KMS-11 (cell line): ENCODE results near the gene KIF25.

Source experiments
- H2AFZ ChIP-seq: fragments of 200-600 bp; sonication (generic); 2 replicates; pipeline ENCODE4 v1.6.1; 2016; ENCODE audit warnings: antibody characterized with exemption, mixed run types, low read depth
- H3K27ac ChIP-seq: fragments of 200-600 bp; sonication (generic); 2 replicates; pipeline ENCODE4 v1.6.1; 2016; ENCODE audit warnings: mild to moderate bottlenecking, mixed run types
- H3K27me3 ChIP-seq: fragments of 200-600 bp; sonication (generic); 2 replicates; pipeline ENCODE4 v1.6.1; 2017; ENCODE audit warnings: mild to moderate bottlenecking, low read depth, mixed run types, moderate library complexity; ENCODE audit not compliant: insufficient read depth
- H3K36me3 ChIP-seq: fragments of 200-600 bp; sonication (generic); 2 replicates; pipeline ENCODE4 v1.6.1; 2017; ENCODE audit warnings: mild to moderate bottlenecking, mixed run types; ENCODE audit not compliant: insufficient read depth
- H3K4me1 ChIP-seq: fragments of 200-600 bp; sonication (generic); 2 replicates; pipeline ENCODE4 v1.6.1; 2016; ENCODE audit warnings: mild to moderate bottlenecking, low read depth, mixed run types; ENCODE audit not compliant: poor library complexity, severe bottlenecking
- H3K4me2 ChIP-seq: fragments of 200-600 bp; sonication (generic); 2 replicates; pipeline ENCODE4 v1.7.0; 2016; ENCODE audit warnings: mild to moderate bottlenecking, mixed run types
- H3K4me3 ChIP-seq: fragments of 200-600 bp; sonication (generic); IDR thresholded peaks from 2 replicates; pipeline ENCODE4 v1.6.1; 2017; ENCODE audit warnings: low read depth, low read length, mixed read lengths; ENCODE audit not compliant: insufficient read depth
- H3K79me2 ChIP-seq: fragments of 200-600 bp; sonication (generic); 2 replicates; pipeline ENCODE4 v1.6.1; 2016; ENCODE audit warnings: low read depth, mixed run types; ENCODE audit not compliant: insufficient read depth
- H3K9ac ChIP-seq: fragments of 200-600 bp; sonication (generic); 2 replicates; pipeline ENCODE4 v1.6.1; 2016; ENCODE audit warnings: mild to moderate bottlenecking, mixed run types
- H4K20me1 ChIP-seq: fragments of 200-600 bp; sonication (generic); 2 replicates; pipeline ENCODE4 v1.6.1; 2016; ENCODE audit warnings: mild to moderate bottlenecking, mixed run types; ENCODE audit not compliant: insufficient read depth
- TF ChIP-seq, protein P1 (sequence below): fragments of 200-600 bp; sonication (generic); conservative IDR thresholded peaks from 2 replicates; pipeline ENCODE4 v1.6.1; 2017; ENCODE audit warnings: low read depth, mild to moderate bottlenecking, antibody characterized with exemption, low read length, moderate library complexity, mixed read lengths

The KIF25 gene

DNA sequence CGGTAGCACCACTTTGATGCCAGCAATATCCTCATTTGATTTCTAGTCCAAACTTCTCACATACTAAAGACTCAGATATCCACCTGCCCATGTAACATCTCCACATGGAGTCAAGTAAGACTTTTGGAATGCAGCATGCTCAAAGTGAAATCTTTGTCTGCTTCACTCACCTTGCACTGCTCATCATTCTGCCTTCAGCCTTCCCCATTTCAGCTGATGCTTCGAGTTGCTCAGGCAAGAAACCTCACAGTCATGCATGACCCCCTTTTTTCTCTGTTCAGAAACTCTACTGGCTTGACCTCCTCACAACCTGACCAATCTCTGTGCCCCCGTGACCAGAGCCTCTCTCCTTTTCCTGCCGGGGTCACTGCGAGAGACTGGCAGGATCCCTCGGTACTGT lies 41.0 kb upstream of the KIF25 start:
- no peaks in the 10 kb centered on the region for H3K79me2 ChIP-seq
- no peaks in the 10 kb centered on the region for H3K4me1 ChIP-seq
- H3K4me3 ChIP-seq: no peak overlapping the region
- no peak overlapping the region for H3K27ac ChIP-seq
- no peaks in the 10 kb centered on the region for H3K36me3 ChIP-seq
- H2AFZ ChIP-seq: no peak overlapping the region
- H4K20me1 ChIP-seq: no peaks in the 10 kb centered on the region
- TF ChIP-seq, protein P1, sequence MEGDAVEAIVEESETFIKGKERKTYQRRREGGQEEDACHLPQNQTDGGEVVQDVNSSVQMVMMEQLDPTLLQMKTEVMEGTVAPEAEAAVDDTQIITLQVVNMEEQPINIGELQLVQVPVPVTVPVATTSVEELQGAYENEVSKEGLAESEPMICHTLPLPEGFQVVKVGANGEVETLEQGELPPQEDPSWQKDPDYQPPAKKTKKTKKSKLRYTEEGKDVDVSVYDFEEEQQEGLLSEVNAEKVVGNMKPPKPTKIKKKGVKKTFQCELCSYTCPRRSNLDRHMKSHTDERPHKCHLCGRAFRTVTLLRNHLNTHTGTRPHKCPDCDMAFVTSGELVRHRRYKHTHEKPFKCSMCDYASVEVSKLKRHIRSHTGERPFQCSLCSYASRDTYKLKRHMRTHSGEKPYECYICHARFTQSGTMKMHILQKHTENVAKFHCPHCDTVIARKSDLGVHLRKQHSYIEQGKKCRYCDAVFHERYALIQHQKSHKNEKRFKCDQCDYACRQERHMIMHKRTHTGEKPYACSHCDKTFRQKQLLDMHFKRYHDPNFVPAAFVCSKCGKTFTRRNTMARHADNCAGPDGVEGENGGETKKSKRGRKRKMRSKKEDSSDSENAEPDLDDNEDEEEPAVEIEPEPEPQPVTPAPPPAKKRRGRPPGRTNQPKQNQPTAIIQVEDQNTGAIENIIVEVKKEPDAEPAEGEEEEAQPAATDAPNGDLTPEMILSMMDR: no peak
- no peaks in the 10 kb centered on the region for H3K27me3 ChIP-seq
- no peak overlapping the region for H3K4me2 ChIP-seq
- no peak overlapping the region for H3K9ac ChIP-seq

DNA sequence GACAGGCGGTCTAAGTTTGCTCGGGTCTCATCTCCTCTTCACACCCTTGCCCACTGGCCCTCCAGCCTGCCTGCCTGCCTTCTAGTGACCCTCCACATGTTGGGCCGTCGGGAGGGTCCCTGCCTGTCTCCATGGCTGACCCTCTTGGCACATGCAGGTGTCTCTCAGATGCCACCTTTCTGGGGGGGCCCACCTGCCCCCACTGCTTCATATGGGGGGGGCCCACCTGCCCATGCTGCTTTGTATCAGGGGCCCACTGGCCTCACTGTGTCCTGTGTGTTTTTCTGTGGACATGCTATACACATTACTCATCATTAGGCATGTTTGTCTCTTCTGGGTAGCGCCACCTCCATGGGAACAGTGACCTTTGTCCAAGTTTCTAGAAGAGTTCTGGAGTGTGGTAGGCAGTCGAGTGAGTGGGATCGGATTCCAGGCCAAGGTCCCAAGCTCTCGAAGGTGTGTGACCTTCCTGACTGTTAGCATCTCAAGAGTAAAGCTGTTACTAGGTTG lies 40.4 kb upstream of the KIF25 start:
- H3K4me3 ChIP-seq: no peak overlapping the region
- H3K4me2 ChIP-seq: no peak overlapping the region
- no peaks in the 10 kb centered on the region for H3K79me2 ChIP-seq
- H3K4me1 ChIP-seq: no peaks in the 10 kb centered on the region
- H2AFZ ChIP-seq: no peak overlapping the region
- no peaks in the 10 kb centered on the region for H3K36me3 ChIP-seq
- no peaks in the 10 kb centered on the region for H4K20me1 ChIP-seq
- TF ChIP-seq, protein P1: no peak
- H3K9ac ChIP-seq: no peak overlapping the region
- no peaks in the 10 kb centered on the region for H3K27me3 ChIP-seq
- no peak overlapping the region for H3K27ac ChIP-seq

DNA sequence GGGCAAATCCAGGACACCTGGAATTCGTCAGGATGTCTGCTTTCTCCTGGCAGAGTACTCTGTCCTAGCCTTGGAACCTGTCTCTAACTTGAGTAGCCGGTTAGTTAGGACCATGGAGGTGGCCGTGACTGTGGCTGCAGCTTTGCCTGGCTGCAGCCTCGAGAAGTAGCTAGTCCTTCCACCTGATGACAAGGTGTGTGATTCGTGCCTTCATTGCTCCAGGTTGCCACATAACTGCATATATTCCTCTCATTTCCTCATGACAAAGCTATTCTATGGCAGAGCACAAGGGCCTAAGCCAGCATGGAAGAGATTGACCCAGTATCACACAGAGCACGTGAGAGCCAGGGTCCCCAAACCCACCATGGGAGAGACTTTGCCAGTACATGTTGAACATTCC lies 39.8 kb upstream of the KIF25 start:
- Histone ChIP-seq H3K36me3 (no peaks in the 10 kb centered on the region), H3K4me2 (no peak overlapping the region), H3K27ac (no peak overlapping the region), H4K20me1 (no peaks in the 10 kb centered on the region), H2AFZ (no peak overlapping the region), H3K9ac (no peak overlapping the region), H3K4me3 (no peak overlapping the region), H3K27me3 (no peaks in the 10 kb centered on the region), H3K4me1 (no peaks in the 10 kb centered on the region), H3K79me2 (no peaks in the 10 kb centered on the region)
- TF ChIP-seq, protein P1: no peak

DNA sequence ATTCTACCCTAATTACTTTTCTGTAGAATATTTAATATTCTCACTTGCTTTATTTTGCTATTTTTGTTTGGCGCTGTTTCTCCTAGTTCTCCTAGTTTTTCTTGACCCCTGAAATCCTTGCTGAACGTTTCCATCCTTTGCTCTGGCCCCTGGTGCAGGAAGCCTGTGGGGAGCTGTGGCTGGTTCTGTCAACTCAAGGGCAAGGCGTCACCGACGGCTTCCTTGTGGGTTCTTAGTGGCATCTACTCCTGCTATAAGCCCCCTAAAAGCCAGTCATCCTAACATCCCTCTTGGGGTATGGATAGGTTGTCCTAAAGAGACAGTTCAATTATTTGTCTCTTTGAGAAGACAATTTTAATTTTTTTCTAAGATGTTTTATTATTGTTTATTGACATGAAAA lies 36.9 kb upstream of the KIF25 start:
- H3K4me3 ChIP-seq: no peak overlapping the region
- H3K27me3 ChIP-seq: no peaks in the 10 kb centered on the region
- no peak overlapping the region for H3K27ac ChIP-seq
- no peaks in the 10 kb centered on the region for H3K4me1 ChIP-seq
- H3K9ac ChIP-seq: no peak overlapping the region
- no peak overlapping the region for H2AFZ ChIP-seq
- no peaks in the 10 kb centered on the region for H3K36me3 ChIP-seq
- TF ChIP-seq, protein P1: no peak
- no peaks in the 10 kb centered on the region for H3K79me2 ChIP-seq
- H3K4me2 ChIP-seq: no peak overlapping the region
- no peaks in the 10 kb centered on the region for H4K20me1 ChIP-seq
